Measurements from ENCODE around the gene SNX1.

- TF ChIP-seq CTCF (IDR thresholded peaks at IDR 0.05) (no peak), POLR2A (IDR thresholded peaks at IDR 0.05; ENCODE audit: low read length) (no peak)
These were observed 56.1 kb downstream of the SNX1 start, which contains the start of gene SNX22 for GRCh38 chr15:64151727-64152506.

All from A549 (cell line).